Stimulated activated CD4-positive, alpha-beta T cell treated with anti-CD3 and anti-CD28 coated beads, Interleukin-4, amount 100 ng/mL, for 48 hours (primary cell): Measurements from ENCODE around the gene LHX1.

Experiments used
- DNase-seq, 2 donors: peaks; one replicate each; pipeline ENCODE4 v3.0.0-alpha.2; 2020; ENCODE audit warnings: low read depth in 2 of 2

LHX1 gene

DNA sequence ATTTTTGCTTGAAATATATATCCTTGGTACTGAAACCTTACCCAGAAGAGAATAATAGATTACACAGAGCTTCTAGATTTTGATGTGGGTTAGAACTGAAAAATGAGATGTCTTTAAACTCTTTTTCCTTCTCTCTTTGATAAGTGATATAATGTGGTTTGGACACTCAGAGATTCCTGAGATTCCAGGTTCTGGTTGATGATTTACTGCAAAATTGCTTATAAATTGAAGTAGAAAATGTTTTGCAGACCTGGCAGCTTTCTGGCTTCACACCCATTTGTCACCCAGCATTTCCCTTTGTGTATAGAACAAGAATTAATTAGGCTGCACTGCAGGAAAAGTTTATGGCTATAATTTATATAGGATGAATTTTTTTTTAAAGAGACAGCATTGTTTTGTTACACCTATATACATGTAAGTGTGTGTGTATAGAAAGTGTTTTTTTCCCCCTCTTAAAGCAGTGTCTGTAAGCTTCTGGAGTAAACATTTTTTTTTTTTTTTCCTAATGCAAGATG, 35.0 kb downstream of the LHX1 start:
- DNase-seq, result no peak

- DNase-seq, result no peak
These were observed 35.6 kb downstream of the LHX1 start for GRCh38 chr17:36972905-36973304.

DNA sequence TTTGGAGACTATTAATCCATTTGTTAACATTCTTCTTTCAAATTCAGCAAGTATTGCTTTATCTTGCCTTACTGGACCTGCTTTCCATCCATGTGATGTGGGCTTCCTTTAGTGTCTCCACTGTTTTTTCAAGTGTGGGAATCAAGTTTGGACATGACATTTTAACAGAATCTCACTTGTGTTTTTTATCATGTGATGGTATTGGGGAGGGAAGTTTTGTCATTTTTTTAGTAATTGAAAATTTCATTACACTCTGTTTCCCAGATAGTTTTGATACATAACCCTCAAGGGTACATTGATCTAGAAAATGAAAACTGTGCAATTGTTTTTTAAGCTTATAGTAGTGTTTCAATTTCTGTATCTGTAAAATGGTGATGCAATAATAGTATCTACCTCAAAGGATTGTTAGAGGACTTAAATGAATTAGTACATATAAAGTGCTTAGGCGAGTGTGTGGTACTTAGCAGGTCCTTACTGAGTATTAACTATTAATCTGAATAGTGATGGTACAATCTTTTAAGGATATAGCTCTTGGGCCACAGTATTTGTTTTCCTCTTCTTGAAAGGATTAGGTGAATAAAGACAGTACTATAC, 38.7 kb downstream of the LHX1 start:
- no peak for DNase-seq

DNA sequence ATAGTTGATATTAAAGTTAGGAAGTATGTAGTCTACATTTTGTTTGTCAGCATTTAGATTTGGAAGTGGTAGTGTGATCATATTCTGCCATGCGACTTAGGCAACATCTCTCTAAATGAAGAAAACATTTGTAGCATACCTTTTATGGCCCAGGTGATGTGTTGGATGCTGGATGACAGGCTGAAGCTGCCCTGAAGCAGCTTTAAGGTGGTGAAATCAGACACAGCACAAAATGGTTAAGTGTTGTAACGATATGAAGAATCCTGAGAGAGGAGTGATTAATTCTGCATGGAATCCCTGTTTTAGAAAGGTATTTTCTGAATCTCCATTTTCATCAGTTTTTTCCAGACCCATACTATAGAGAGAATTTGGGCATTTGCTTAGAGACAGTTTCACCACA, 39.8 kb downstream of the LHX1 start:
- no peak for DNase-seq

- DNase-seq, result no peak
These were observed 40.3 kb downstream of the LHX1 start for GRCh38 chr17:36977568-36977967.

DNA sequence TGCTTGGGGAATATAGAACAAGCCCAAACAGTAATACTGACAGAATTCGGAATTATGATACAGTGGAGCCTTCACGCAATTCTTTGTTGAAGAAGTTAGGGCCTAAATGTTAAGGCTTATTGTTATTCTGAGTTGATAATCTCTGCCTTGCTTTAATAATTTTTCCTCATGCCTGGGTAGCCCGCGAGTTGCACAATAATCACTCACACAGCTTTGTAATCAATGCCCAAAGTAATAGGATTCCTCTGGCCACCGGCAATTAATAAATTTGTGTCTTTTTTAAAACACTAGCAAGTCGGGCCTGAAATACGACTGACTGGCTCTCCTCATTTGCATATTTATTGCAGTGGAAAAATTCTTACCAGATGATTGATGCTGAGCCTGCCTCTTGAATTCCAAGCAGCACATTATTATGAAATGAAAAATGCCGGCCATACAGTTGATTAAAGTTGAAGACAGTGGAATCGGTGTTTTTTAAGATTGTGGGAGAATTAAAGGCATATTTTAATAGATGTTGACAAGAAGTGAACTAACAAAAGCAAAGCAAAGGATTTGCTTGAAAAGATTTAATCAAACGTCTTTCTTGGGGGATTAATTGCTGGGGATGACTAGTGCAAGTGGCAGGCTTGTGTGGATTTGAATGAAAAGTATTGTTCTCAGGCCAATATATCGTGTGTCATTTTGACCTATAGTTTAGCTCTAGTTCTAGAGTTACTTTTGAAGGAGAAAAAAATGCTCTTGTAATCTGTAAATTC, 41.7 kb downstream of the LHX1 start:
- no peak for DNase-seq

GRCh38 chr17:36979565-36979941, 42.3 kb downstream of the LHX1 start:
- DNase-seq, result no peak

DNA sequence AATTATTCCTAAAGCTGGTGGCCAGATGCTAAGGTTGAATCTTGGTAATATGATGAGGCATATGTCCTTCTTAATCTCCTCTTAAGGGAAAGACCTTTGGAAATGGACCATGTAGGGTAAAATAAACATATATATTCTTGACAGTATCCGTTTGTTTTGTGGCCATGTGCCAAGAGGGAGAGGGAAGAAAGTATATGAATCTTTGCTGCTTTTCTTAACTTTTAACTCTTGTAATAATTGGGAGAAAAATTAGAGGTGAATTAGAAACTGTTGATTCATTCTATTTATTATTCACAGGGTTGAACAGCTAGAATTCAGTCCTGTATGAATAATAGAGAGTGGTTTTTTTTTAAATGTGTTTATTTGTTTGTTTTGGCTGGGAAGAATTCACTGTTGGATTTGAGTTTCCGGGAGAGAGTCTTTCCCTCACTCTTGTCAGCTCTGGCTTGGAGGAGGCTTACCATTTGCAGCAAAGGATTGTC, 43.0 kb downstream of the LHX1 start:
- no peak for DNase-seq

GRCh38 chr17:36983618-36984017, 46.3 kb downstream of the LHX1 start:
- DNase-seq, result no peak

DNA sequence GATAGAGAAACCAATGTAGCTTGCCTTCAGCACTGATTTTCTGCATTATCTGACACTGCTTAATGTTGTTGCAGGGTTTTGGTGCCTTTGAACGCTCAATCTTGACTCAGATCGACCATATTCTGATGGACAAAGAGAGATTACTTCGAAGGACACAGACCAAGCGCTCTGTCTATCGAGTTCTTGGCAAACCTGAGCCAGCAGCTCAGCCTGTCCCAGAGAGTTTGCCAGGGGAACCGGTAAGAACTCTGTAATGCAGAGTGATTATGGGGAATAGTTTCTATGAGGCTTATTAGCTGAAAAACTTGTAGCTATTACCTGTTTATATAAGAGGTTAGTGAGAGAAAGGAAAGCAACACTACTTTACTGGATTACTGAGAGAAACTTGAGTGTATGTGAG, 51.9 kb downstream of the LHX1 start:
- no peak for DNase-seq

DNA sequence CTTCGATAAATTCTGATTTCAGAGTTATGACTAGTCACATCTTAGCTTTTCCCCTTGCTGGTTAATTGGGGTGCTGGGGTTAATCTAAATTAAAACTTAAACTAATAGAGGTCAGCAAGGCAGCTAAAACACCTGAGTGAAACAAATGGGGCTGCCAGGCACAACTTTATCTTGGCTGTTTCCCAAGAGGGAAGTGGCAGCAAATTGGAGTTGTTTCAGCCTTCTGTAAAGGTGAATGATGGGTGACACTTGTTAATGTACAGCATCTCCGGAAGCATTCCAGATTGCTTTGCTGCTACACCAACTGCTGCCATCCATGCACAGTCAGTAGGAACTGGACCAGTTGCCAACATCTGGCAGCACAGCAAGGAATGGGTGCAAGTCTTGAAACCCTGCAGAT, 55.4 kb downstream of the LHX1 start:
- no peak for DNase-seq

GRCh38 chr17:36993227-36993626, 56.0 kb downstream of the LHX1 start:
- DNase-seq, result no peak
